Measurements from ENCODE around the gene SLC12A2.

SLC12A2 gene

GRCh38 chr5:128097781-128098180, 14.2 kb downstream of the SLC12A2 start:
- no peak for DNase-seq

- DNase-seq: no peak
These were observed 16.4 kb downstream of the SLC12A2 start for GRCh38 chr5:128099944-128100343.

GRCh38 chr5:128100860-128101557, 17.4 kb downstream of the SLC12A2 start:
- DNase-seq: no peak

GRCh38 chr5:128101676-128102075, 18.1 kb downstream of the SLC12A2 start:
- no peak for DNase-seq

- no peak for DNase-seq
These were observed 21.6 kb downstream of the SLC12A2 start for GRCh38 chr5:128105203-128105602.

GRCh38 chr5:128109138-128109537, 25.6 kb downstream of the SLC12A2 start:
- no peak for DNase-seq

GRCh38 chr5:128109766-128110165, 26.2 kb downstream of the SLC12A2 start:
- no peak for DNase-seq

- DNase-seq: no peak
These were observed 28.4 kb downstream of the SLC12A2 start for GRCh38 chr5:128111818-128112448.

GRCh38 chr5:128116445-128116844, 32.9 kb downstream of the SLC12A2 start:
- DNase-seq: no peak

- no peak for DNase-seq
These were observed 34.6 kb downstream of the SLC12A2 start for GRCh38 chr5:128118214-128118613.

- no peak for DNase-seq
These were observed 38.1 kb downstream of the SLC12A2 start for GRCh38 chr5:128121651-128122050.

GRCh38 chr5:128123936-128124335, 40.4 kb downstream of the SLC12A2 start:
- DNase-seq: no peak

GRCh38 chr5:128126241-128126640, 42.7 kb downstream of the SLC12A2 start:
- no peak for DNase-seq

- DNase-seq: no peak
These were observed 48.9 kb downstream of the SLC12A2 start for GRCh38 chr5:128132499-128132898.

GRCh38 chr5:128135286-128135685, 51.7 kb downstream of the SLC12A2 start:
- no peak for DNase-seq

- DNase-seq: no peak
These were observed 60.3 kb downstream of the SLC12A2 start for GRCh38 chr5:128143911-128144310.

- no peak for DNase-seq
These were observed 60.9 kb downstream of the SLC12A2 start for GRCh38 chr5:128144491-128144890.

- DNase-seq: no peak
These were observed 63.1 kb downstream of the SLC12A2 start for GRCh38 chr5:128146671-128147070.

- DNase-seq: no peak
These were observed 71.4 kb downstream of the SLC12A2 start for GRCh38 chr5:128154943-128155342.

- no peak for DNase-seq
These were observed 72.2 kb downstream of the SLC12A2 start for GRCh38 chr5:128155776-128156175.

- no peak for DNase-seq
These were observed 73.0 kb downstream of the SLC12A2 start for GRCh38 chr5:128156521-128156920.

- DNase-seq: no peak
These were observed 74.8 kb downstream of the SLC12A2 start for GRCh38 chr5:128158342-128158741.

GRCh38 chr5:128163991-128164390, 80.4 kb downstream of the SLC12A2 start:
- DNase-seq: no peak

- DNase-seq: no peak
These were observed 85.9 kb downstream of the SLC12A2 start for GRCh38 chr5:128169401-128170017.

Data from activated CD8-positive, alpha-beta memory T cell treated with anti-CD3 and anti-CD28 coated beads for 24 hours (primary cell).